AG08396 (cell line): ENCODE data around the gene GCSAM.
"Not testable (repeated sequence)": the region's sequence is repeated elsewhere in the genome, so short reads cannot be mapped to it uniquely, and the experiment has no call there.

Experiments
- DNase-seq: peaks from one replicate; pipeline ENCODE4 v3.0.0; 2012; ENCODE audit warnings: low spot score, mixed read lengths

GCSAM gene

GRCh38 chr3:112072387-112073060 is 60.5 kb downstream of the GCSAM start:
- DNase-seq = not testable (repeated sequence)
